Ishikawa (cell line): ENCODE measurements around the gene TANGO6.

Experiments used
- CEBPB ChIP-seq: IDR thresholded peaks from 2 replicates; pipeline ENCODE4 v1.6.1; 2012
- CREB1 ChIP-seq: IDR thresholded peaks from 2 replicates; pipeline ENCODE4 v1.6.1; 2012; ENCODE audit warnings: low read depth
- EGR1 ChIP-seq: IDR thresholded peaks from 2 replicates; pipeline ENCODE4 v1.6.1; 2012
- EP300 ChIP-seq: IDR thresholded peaks from 2 replicates; pipeline ENCODE4 v1.6.1; 2012; ENCODE audit warnings: borderline replicate concordance
- FOXM1 ChIP-seq: IDR thresholded peaks from 2 replicates; pipeline ENCODE4 v1.6.1; 2012; ENCODE audit warnings: low read depth, borderline replicate concordance
- NFIC ChIP-seq: IDR thresholded peaks from 2 replicates; pipeline ENCODE4 v1.6.1; 2012
- RAD21 ChIP-seq: IDR thresholded peaks from 2 replicates; pipeline ENCODE4 v1.6.1; 2012; ENCODE audit warnings: low read depth
- TAF1 ChIP-seq: IDR thresholded peaks from 2 replicates; pipeline ENCODE4 v1.6.1; 2012; ENCODE audit warnings: low read depth, mild to moderate bottlenecking
- TCF12 ChIP-seq: IDR thresholded peaks from 2 replicates; pipeline ENCODE4 v1.6.1; 2012; ENCODE audit warnings: low read depth
- TEAD4 ChIP-seq: IDR thresholded peaks from 2 replicates; pipeline ENCODE4 v1.6.1; 2012
- YY1 ChIP-seq: IDR thresholded peaks from 2 replicates; pipeline ENCODE4 v1.6.1; 2012; ENCODE audit warnings: low read depth
- ZBTB7A ChIP-seq: IDR thresholded peaks from 2 replicates; pipeline ENCODE4 v1.6.1; 2012; ENCODE audit warnings: low read depth
- TF ChIP-seq, protein P1 (sequence below): IDR thresholded peaks from 2 replicates; pipeline ENCODE4 v1.6.1; 2012
- TF ChIP-seq, protein P2 (sequence below): IDR thresholded peaks from 2 replicates; pipeline ENCODE4 v1.6.1; 2012; ENCODE audit warnings: low read depth, mild to moderate bottlenecking
- TF ChIP-seq, protein P3 (sequence below): IDR thresholded peaks from 2 replicates; pipeline ENCODE4 v1.6.1; 2012

Gene TANGO6

DNA sequence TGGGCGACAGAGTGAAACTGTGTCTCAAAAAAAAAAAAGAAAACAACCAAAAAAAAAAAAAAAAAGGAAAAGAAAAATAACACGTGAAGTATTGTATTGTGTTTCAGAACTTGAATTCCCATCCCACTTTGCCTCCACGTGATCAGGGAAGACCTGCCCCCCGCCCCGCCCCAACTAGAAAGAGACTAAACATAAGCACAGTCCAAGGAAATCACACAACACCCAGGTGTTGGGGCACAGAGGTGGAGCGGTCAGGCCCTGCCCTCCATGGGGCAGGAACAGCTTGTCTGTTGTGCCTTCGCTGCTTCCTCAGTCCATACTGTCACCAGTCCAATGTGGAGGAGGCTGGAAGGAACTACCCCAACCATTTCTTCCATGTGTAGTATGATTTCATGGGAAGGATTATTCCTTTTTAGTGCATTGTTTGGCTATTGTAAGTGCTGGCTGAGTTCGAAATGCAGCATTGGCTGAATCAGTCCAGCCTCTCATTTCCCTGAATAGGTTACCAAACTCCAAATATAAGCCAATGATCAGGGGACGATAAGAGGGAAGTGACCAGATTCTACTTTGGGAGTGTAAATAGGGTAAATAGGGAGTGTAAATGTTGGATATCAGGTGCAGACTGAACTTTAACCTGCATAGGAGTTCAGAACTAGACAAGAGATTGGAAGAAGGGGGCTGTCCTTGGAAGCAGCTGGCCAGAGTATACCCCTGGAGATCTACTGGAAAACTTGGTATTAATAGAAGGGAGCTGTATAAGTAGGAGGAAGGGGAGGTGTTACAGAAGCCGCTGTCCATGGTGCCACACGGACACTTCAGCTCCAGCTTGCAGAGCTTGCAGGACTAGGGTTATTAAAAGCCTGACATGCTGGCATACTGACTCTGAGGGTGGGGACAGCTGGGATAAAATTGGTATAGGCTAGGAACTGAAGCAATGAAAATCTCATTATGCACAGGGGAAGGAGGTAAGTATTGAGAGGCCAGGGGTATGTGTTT, 50.7 kb downstream of the TANGO6 start:
- TF ChIP-seq NFIC: no peak
- TF ChIP-seq, protein P1, sequence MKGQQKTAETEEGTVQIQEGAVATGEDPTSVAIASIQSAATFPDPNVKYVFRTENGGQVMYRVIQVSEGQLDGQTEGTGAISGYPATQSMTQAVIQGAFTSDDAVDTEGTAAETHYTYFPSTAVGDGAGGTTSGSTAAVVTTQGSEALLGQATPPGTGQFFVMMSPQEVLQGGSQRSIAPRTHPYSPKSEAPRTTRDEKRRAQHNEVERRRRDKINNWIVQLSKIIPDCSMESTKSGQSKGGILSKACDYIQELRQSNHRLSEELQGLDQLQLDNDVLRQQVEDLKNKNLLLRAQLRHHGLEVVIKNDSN: peak; percentile 69
- TF ChIP-seq, protein P2, sequence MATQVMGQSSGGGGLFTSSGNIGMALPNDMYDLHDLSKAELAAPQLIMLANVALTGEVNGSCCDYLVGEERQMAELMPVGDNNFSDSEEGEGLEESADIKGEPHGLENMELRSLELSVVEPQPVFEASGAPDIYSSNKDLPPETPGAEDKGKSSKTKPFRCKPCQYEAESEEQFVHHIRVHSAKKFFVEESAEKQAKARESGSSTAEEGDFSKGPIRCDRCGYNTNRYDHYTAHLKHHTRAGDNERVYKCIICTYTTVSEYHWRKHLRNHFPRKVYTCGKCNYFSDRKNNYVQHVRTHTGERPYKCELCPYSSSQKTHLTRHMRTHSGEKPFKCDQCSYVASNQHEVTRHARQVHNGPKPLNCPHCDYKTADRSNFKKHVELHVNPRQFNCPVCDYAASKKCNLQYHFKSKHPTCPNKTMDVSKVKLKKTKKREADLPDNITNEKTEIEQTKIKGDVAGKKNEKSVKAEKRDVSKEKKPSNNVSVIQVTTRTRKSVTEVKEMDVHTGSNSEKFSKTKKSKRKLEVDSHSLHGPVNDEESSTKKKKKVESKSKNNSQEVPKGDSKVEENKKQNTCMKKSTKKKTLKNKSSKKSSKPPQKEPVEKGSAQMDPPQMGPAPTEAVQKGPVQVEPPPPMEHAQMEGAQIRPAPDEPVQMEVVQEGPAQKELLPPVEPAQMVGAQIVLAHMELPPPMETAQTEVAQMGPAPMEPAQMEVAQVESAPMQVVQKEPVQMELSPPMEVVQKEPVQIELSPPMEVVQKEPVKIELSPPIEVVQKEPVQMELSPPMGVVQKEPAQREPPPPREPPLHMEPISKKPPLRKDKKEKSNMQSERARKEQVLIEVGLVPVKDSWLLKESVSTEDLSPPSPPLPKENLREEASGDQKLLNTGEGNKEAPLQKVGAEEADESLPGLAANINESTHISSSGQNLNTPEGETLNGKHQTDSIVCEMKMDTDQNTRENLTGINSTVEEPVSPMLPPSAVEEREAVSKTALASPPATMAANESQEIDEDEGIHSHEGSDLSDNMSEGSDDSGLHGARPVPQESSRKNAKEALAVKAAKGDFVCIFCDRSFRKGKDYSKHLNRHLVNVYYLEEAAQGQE: peak; percentile 95

DNA sequence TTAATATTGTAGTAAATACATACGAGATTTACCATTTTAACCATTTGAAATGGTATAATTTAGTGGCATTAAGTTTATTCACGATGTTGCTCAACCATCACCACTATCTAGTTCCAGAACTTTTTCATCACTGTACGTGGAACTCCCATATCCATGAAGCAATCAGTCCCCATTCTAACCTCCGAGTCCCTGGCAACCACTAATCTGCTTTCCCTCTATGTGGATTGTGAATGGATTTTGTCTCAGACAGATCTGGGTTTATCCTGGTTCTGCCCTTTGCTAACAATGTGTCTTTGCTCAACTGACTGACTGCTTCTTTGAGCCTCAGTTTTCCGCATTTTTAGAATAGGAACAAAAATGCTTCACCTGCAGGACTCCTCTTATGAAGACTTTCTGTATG, 51.4 kb downstream of the TANGO6 start:
- TF ChIP-seq FOXM1 (no peak), ZBTB7A (no peak), TEAD4 (no peak), CEBPB (no peak), TCF12 (no peak), NFIC (no peak), EP300 (no peak), EGR1 (no peak), TAF1 (no peak), CREB1 (no peak), YY1 (no peak)
- TF ChIP-seq, protein P1: no peak
- TF ChIP-seq, protein P2: no peak
- TF ChIP-seq, protein P3, sequence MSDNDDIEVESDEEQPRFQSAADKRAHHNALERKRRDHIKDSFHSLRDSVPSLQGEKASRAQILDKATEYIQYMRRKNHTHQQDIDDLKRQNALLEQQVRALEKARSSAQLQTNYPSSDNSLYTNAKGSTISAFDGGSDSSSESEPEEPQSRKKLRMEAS: no peak

DNA sequence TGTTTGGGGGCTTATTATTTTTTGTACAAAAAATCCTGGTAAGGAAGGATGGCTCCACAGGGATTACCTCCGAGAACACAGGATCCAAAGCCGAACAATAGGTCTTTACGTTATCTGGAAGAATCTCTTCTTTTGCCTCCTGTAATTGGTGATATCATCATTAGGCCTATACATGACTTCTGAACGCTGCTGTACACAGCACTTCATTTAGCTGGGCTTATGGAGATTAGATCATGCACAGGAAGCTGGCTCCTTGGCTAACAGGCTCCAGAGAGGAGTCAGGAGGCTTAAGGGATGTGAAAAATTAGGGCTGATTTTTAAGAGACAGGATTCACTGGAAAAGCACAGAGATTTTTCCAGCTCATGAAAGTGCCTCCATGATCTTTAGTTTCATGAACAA, 54.7 kb downstream of the TANGO6 start:
- no peak for TF ChIP-seq TEAD4
- no peak for TF ChIP-seq CEBPB
- no peak for TF ChIP-seq TCF12
- no peak for TF ChIP-seq EGR1
- TF ChIP-seq, protein P3: no peak
- no peak for TF ChIP-seq TAF1
- no peak for TF ChIP-seq RAD21
- TF ChIP-seq, protein P2: no peak
- TF ChIP-seq FOXM1: no peak
- TF ChIP-seq, protein P1: no peak
- TF ChIP-seq YY1: no peak
- TF ChIP-seq ZBTB7A: no peak

DNA sequence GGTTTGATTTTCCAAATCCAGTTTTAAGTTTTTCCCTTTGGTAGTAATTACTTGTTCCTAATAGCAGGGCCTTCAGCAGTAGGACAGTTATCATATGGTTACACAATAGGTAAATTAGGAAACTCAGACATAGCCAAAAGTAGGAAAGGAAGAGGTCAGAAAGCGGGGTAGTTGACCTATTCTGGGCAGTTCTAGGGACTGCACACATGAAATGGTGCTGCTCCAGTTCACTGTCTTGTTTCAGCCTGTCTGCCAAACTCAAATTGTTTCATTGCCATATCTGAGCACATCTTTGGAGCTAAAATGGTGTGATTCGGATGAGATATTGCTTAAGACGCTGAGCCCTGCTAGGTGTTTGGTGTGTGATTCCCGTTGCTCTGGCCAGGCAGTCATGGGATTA, 56.7 kb downstream of the TANGO6 start:
- TF ChIP-seq, protein P3: no peak
- TF ChIP-seq TEAD4 (no peak), FOXM1 (no peak)
- TF ChIP-seq, protein P2: no peak
